Fibroblast of lung (primary cell): Measurements from ENCODE around the gene GOLGA8N. TPM values are rescaled to one million over a fixed set of nuclear protein-coding genes. Genes with fewer than 3 reads are reported as not detected.

ENCODE experiments used
- DNase-seq, 2 donors: peaks; one replicate each; pipeline versions ENCODE4 v3.0.0 to v3.0.0-alpha.2; 2010; ENCODE audit warnings: low read depth in 2 of 2
- H2AFZ ChIP-seq: 2 replicates; pipeline ENCODE4 v1.5.1; 2012; ENCODE audit warnings: low read length, control low read depth, inconsistent platforms
- H3K27ac ChIP-seq: 2 replicates; pipeline ENCODE4 v1.5.1; 2011; ENCODE audit warnings: low read length, control low read depth; ENCODE audit not compliant: insufficient read depth
- H3K27me3 ChIP-seq: 2 replicates; pipeline ENCODE4 v1.5.1; 2011; ENCODE audit warnings: mild to moderate bottlenecking, low read length; ENCODE audit not compliant: control insufficient read depth, insufficient read depth
- H3K36me3 ChIP-seq: 2 replicates; pipeline ENCODE4 v1.5.1; 2011; ENCODE audit warnings: low read length; ENCODE audit not compliant: control insufficient read depth, insufficient read depth
- H3K4me1 ChIP-seq: 2 replicates; pipeline ENCODE4 v1.5.1; 2011; ENCODE audit warnings: low read length; ENCODE audit not compliant: control insufficient read depth, insufficient read depth; ENCODE audit errors: extremely low read depth
- H3K4me2 ChIP-seq: 2 replicates; pipeline ENCODE4 v1.5.1; 2011; ENCODE audit warnings: low read length, control low read depth; ENCODE audit not compliant: insufficient read depth; ENCODE audit errors: extremely low read depth
- H3K4me3 ChIP-seq, 4 experiments: fragments of 200-600 bp in 1 of 4; sonication (generic) in 1 of 4; replicated peaks in 1 of 4; 2 replicates each; pipeline ENCODE4 v1.5.1; 2011 to 2016; ENCODE audit warnings: low read length in 4 of 4, low read depth in 3 of 4, mild to moderate bottlenecking in 3 of 4, control low read depth in 2 of 4, inconsistent platforms in 1 of 4, mixed read lengths in 1 of 4; ENCODE audit not compliant: insufficient read depth in 1 of 4; ENCODE audit errors: control extremely low read depth in 1 of 4
- H3K79me2 ChIP-seq: 2 replicates; pipeline ENCODE4 v1.5.1; 2012; ENCODE audit warnings: mild to moderate bottlenecking, low read length, inconsistent platforms; ENCODE audit not compliant: control insufficient read depth, insufficient read depth
- H3K9ac ChIP-seq: 2 replicates; pipeline ENCODE4 v1.5.1; 2011; ENCODE audit warnings: mild to moderate bottlenecking, low read length, control low read depth; ENCODE audit not compliant: insufficient read depth
- H3K9me3 ChIP-seq: 2 replicates; pipeline ENCODE4 v1.5.1; 2012; ENCODE audit warnings: low read depth, low read length; ENCODE audit not compliant: control insufficient read depth, insufficient read depth
- H4K20me1 ChIP-seq: 2 replicates; pipeline ENCODE4 v1.5.1; 2011; ENCODE audit warnings: low read length; ENCODE audit not compliant: control insufficient read depth, insufficient read depth; ENCODE audit errors: extremely low read depth
- EZH2 ChIP-seq: IDR thresholded peaks from 2 replicates; pipeline ENCODE4 v1.5.1; 2012; ENCODE audit warnings: low read length, control low read depth, mild to moderate bottlenecking; ENCODE audit errors: missing control alignments
- polyA plus RNA-seq, 2 donors: library from polyadenylated mRNA; depleted of rRNA in 1 of 2; stranded (reverse) in 1 of 2; unstranded in 1 of 2; fragments of >200 nt; gene quantifications; 2 replicates each; pipeline ENCODE4 v1.2.1, GENCODE V29; 2011 to 2012; ENCODE audit warnings: missing spikeins in 1 of 2
- total RNA-seq: library from RNA; depleted of rRNA; stranded (reverse); fragments of >200 nt; gene quantifications from 2 replicates; pipeline ENCODE4 v1.2.1, GENCODE V29; 2014
- TF ChIP-seq, protein P1 (sequence below), 2 donors: IDR thresholded peaks in 1 of 2; conservative IDR thresholded peaks in 1 of 2; 1 replicate in 1 of 2; 2 replicates in 1 of 2; pipeline ENCODE4 v1.5.1; 2011 to 2012; ENCODE audit warnings: low read length in 2 of 2, control low read depth in 1 of 2, inconsistent platforms in 1 of 2, low read depth in 1 of 2, mild to moderate bottlenecking in 1 of 2

Gene GOLGA8N
- total and polyA plus RNA-seq, 2 donors (not counting 1 experiment from before 2014, with no cell fraction given), result 1.7 to 3.6 TPM

DNA sequence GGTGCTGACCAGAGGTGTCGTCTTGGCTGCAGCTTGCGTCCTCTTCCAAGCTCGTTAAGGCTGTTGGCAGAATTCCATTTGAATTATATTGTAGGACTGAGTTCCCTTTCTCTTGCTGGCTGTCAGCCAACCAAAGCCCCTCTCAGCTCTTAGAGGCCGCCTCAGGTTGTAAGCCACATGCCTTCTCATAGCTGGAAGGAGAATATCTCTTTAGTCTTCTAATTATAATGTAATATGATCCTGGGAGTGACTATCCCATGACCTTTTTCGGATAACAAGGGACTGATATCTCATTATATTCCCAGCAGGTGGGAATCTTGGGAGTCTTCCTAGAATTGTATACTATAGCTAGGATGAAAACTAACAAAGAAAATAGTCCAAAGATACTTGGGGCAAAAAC, 53.0 kb downstream of the GOLGA8N start:
- no peak overlapping the region for H2AFZ ChIP-seq
- no peak for TF ChIP-seq EZH2
- TF ChIP-seq, protein P1, sequence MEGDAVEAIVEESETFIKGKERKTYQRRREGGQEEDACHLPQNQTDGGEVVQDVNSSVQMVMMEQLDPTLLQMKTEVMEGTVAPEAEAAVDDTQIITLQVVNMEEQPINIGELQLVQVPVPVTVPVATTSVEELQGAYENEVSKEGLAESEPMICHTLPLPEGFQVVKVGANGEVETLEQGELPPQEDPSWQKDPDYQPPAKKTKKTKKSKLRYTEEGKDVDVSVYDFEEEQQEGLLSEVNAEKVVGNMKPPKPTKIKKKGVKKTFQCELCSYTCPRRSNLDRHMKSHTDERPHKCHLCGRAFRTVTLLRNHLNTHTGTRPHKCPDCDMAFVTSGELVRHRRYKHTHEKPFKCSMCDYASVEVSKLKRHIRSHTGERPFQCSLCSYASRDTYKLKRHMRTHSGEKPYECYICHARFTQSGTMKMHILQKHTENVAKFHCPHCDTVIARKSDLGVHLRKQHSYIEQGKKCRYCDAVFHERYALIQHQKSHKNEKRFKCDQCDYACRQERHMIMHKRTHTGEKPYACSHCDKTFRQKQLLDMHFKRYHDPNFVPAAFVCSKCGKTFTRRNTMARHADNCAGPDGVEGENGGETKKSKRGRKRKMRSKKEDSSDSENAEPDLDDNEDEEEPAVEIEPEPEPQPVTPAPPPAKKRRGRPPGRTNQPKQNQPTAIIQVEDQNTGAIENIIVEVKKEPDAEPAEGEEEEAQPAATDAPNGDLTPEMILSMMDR (conservative IDR thresholded peaks at IDR 0.05 in 1 of 2, IDR thresholded peaks at IDR 0.05 in 1 of 2; ENCODE audit: low read depth in 1 of 2, low read length in 2 of 2), result no peak
- H3K4me2 ChIP-seq, result no peak overlapping the region
- peaks cover 2% of the 10 kb centered on the region for H3K36me3 ChIP-seq
- no peak overlapping the region for H3K27ac ChIP-seq
- H3K4me3 ChIP-seq, result no peak overlapping the region
- H3K27me3 ChIP-seq, result no peaks in the 10 kb centered on the region
- H3K79me2 ChIP-seq, result no peaks in the 10 kb centered on the region
- no peaks in the 10 kb centered on the region for H3K9me3 ChIP-seq
- no peak overlapping the region for H3K9ac ChIP-seq
- H3K4me1 ChIP-seq, result no peaks in the 10 kb centered on the region
- no peak for DNase-seq
- no peaks in the 10 kb centered on the region for H4K20me1 ChIP-seq

DNA sequence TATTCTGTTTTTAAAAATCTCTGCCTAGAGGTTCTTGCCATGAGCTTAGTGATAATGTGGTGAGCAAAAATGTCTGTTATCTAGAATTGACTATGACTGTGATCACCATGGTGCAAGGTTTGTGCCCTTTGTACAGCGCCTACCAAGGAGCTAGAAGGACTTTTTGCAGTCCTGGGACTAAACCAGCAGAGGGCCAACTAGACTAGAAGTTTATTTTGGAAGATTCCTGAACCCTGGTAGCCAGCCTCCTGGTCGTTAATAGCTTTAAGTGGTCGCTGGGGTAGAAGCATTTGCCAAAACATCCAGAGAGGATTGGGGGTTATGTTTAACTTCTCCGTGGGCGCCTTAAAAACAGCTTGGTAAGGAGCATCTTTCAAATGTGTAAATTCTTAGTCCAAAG, 56.1 kb downstream of the GOLGA8N start:
- no peaks in the 10 kb centered on the region for H3K9me3 ChIP-seq
- no peak overlapping the region for H3K4me2 ChIP-seq
- H3K9ac ChIP-seq, result no peak overlapping the region
- H3K4me1 ChIP-seq, result no peaks in the 10 kb centered on the region
- peak in 1 of 2 donors; percentile 49 for DNase-seq
- H3K27ac ChIP-seq, result no peak overlapping the region
- peaks cover 2% of the 10 kb centered on the region for H3K36me3 ChIP-seq
- TF ChIP-seq, protein P1 (conservative IDR thresholded peaks at IDR 0.05 in 1 of 2, IDR thresholded peaks at IDR 0.05 in 1 of 2; ENCODE audit: low read depth in 1 of 2, low read length in 2 of 2), result peak; percentile 46 to 62
- no peak for TF ChIP-seq EZH2
- no peak overlapping the region for H3K4me3 ChIP-seq
- no peak overlapping the region for H2AFZ ChIP-seq
- no peaks in the 10 kb centered on the region for H3K79me2 ChIP-seq
- no peaks in the 10 kb centered on the region for H4K20me1 ChIP-seq
- no peaks in the 10 kb centered on the region for H3K27me3 ChIP-seq

DNA sequence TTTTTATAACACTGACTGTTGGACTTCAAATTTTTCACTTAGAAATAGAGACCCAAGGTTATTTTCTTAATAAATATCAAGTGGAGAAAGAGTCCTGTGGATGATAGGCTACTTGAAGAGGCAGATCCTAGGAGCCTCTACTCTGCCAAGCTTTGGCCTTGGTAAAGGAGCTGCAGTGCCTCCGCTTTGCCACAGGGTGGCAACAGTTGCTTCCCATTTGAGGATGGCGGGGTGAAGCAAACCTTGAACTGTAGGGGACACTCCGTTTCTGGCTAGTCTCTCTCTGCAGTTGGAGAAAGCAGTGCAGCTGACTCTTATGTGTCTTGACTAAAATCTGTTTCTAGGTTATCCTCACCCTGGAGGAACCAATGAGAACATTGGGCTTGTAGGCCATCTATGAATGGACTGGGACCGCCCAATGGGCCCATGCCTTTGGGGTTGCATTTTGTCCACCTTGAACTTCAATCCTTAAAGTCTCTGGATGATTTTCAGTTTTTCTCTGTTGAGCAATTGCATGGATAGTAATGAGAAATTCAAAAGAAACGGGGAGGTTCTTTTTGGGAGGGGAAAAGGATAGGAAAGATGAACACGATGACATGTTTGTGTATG, 58.1 kb downstream of the GOLGA8N start:
- Histone ChIP-seq H3K27me3 (no peaks in the 10 kb centered on the region), H3K27ac (no peak overlapping the region), H3K79me2 (no peaks in the 10 kb centered on the region), H3K4me1 (no peaks in the 10 kb centered on the region), H2AFZ (no peak overlapping the region), H3K4me2 (no peak overlapping the region), H3K4me3 (no peak overlapping the region), H3K9me3 (no peaks in the 10 kb centered on the region), H3K36me3 (peaks cover 2% of the 10 kb centered on the region), H3K9ac (no peak overlapping the region), H4K20me1 (no peaks in the 10 kb centered on the region)
- peak; percentile 55 to 72 for DNase-seq
- no peak for TF ChIP-seq EZH2
- TF ChIP-seq, protein P1 (conservative IDR thresholded peaks at IDR 0.05 in 1 of 2, IDR thresholded peaks at IDR 0.05 in 1 of 2; ENCODE audit: low read depth in 1 of 2, low read length in 2 of 2), result peak; percentile 97 to 98
